Measurements from ENCODE around the gene TRAPPC2.

- TF ChIP-seq CTCF (conservative IDR thresholded peaks at IDR 0.05), result no peak
- no peak for TF ChIP-seq EZH2 (IDR thresholded peaks at IDR 0.05; ENCODE audit: low read depth)
Observed at GRCh38 chrX:13750812-13751211, 16.4 kb upstream of the TRAPPC2 start.

All from PC-9 (cell line).